GM10266 (cell line): ENCODE data around the gene PIAS1.

Experiments used
- DNase-seq: peaks from one replicate; pipeline ENCODE4 v3.0.0; 2012; ENCODE audit errors: extremely low spot score
- TF ChIP-seq, protein P1 (sequence below): IDR thresholded peaks from 2 replicates; pipeline ENCODE4 v1.5.1; 2012; ENCODE audit warnings: mild to moderate bottlenecking, low read depth; ENCODE audit not compliant: control insufficient read depth, insufficient read depth; ENCODE audit errors: missing control alignments

The PIAS1 gene

DNA sequence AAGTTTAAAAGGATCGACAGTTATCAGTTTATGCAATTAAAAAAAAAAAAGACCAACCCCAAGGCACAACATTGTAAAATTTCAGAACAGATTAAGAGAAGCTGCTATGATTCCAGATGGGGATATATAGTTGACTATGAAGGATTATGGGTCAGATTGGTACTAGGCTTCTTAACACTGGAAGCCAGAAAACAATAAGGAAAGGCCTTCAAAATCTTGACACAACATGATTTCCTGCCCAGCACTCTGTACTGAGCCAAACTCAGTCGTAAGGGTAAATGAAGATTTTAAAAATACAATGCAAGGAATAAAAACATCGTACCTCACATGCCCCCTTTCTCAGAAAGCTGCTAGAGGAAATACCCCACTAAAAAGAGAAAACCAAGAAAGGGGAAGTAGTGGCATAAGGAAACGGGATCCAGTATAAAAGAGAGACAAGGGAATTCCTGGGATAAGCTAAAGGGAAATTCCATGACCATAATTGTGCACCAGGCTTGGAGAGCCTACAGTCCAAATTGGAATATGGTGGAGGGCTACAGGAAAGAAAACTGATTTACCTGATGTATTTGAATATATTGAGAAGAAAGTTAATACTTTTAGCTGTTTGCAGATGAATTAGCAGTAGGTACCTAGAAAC is 27.9 kb downstream of the PIAS1 start:
- TF ChIP-seq, protein P1, sequence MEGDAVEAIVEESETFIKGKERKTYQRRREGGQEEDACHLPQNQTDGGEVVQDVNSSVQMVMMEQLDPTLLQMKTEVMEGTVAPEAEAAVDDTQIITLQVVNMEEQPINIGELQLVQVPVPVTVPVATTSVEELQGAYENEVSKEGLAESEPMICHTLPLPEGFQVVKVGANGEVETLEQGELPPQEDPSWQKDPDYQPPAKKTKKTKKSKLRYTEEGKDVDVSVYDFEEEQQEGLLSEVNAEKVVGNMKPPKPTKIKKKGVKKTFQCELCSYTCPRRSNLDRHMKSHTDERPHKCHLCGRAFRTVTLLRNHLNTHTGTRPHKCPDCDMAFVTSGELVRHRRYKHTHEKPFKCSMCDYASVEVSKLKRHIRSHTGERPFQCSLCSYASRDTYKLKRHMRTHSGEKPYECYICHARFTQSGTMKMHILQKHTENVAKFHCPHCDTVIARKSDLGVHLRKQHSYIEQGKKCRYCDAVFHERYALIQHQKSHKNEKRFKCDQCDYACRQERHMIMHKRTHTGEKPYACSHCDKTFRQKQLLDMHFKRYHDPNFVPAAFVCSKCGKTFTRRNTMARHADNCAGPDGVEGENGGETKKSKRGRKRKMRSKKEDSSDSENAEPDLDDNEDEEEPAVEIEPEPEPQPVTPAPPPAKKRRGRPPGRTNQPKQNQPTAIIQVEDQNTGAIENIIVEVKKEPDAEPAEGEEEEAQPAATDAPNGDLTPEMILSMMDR: no peak
- no peak for DNase-seq

DNA sequence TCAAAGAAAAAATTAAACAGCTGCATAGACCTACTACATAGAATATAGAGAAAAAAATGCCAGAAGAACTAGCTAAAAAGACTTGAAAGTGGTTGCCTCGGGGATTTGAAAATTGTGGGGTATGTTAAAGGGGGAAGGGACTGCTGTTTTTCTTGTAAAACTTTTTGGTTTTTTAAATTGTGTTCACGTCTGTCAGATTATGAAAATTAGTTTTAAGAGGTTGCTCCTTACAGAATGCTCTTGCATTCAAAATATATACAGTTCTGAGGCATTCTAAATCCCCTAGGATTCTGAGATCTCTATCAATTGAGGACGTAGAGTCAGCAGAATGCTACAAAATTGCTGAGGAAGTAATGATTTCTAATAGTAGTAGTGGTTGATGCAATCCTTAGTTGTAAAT is 28.6 kb downstream of the PIAS1 start:
- TF ChIP-seq, protein P1: no peak
- DNase-seq: no peak

DNA sequence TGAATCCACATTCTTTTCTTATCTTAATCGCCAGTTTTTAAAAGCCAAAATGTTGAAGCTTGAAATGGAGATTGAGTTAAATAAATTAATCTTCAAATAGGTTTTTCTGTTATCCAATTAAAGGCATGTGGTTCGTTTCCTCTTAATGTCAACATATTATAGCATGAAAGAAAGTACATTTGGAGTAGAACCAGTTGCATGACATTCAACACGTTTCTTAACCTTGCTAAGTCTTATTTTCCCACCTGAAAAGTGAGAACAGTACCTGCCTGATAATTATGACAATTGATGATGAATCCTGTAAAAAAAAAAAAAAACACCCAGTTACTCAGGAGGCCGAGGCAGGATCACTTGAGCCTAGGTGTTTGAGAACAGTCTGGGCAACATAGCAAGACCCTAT is 29.3 kb downstream of the PIAS1 start:
- TF ChIP-seq, protein P1: no peak
- DNase-seq: no peak

DNA sequence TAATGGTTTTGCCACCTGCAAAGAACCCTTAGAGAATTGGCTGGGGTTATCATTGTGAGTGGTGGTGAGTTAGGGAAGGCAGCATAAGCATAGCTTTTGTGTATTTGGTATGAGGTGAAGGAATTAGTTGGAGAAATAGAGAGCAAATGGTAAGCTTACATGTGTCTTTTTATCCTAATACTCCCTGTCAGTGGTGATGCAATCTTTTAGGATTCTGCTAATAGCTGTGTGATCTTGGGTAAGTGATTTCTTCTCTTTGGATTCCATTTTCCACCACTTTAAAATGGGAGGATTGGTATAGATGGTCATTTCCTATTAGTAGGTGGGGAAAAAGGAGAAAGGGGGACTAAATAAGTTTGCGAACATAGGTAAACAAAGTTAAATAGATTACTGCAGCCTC is 30.9 kb downstream of the PIAS1 start:
- TF ChIP-seq, protein P1: no peak
- DNase-seq: no peak

DNA sequence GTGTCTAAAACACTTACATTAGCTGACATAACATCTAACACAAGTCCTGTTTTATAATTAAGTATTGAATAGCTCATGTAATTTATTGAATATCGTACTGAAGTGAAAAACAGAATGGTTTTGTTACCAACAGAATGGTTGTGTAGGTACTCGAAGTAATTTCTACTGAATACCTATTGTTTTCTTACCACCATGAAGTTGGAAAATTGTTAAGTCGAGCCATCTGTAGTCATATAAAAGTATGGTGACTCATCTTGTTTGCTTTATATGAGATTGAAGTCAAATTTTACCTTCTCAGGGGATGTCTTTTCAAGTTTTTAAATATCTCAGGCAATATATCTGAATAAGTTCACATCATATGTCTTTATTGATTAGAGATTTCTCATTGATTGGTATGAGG is 37.6 kb downstream of the PIAS1 start:
- TF ChIP-seq, protein P1: no peak
- DNase-seq: no peak

DNA sequence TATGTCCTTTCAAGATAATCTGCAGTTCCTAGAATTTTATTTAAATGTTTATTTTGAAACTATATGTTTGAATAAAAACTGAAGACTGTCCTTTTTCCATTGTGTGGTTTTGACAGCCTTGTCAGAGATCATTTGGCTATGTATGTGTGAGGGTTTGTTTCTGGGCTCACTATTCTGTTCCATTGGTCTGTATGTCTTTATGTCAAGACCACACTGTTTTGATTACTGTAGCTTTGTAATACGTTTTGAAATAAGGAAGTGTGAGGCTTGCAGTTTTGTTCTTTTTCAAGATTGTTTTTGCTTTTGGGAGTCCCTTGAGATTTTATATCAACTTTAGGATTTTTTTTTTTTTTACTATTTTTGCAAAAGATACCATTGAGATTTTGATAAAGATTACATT is 42.0 kb downstream of the PIAS1 start:
- DNase-seq: no peak
- TF ChIP-seq, protein P1: no peak

DNA sequence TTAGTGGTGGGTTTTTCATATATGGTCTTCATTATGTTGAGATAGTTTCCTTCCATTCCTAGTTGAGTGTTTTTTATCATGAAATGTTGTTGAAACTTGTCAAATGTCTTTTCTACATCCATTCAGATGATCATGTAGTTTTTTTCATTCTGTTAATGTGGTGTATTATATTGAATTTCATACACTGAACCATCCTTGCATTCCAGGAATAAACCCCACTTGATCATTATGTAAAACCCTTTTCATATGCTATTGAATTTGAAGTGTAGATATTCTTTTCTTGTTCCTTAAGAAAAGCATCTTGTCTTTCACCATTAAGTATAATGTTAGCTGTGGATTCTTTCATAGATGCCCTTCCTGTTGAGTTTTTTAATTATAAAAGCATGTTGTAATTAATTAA is 42.9 kb downstream of the PIAS1 start:
- TF ChIP-seq, protein P1: no peak
- DNase-seq: no peak
